GM23338 (cell line): ENCODE results near the gene MYORG. TPM values are rescaled to one million over a fixed set of nuclear protein-coding genes. Genes with fewer than 3 reads are reported as not detected.

Experiments used
- ATAC-seq: fragments of 200-7000 bp; cut with Tn5 transposase; 3 replicates; pipeline ENCODE4 v1.9.1; 2020
- DNase-seq: peaks from one replicate; pipeline ENCODE4 v3.0.0-alpha.2; 2015; ENCODE audit warnings: low spot score
- H2AFZ ChIP-seq: fragments of 200-600 bp; sonication (generic); 2 replicates; pipeline ENCODE4 v1.8.0; 2016; ENCODE audit warnings: antibody characterized with exemption, mild to moderate bottlenecking, moderate library complexity
- H3F3A ChIP-seq: fragments of 200-600 bp; sonication (generic); replicated peaks from 2 replicates; pipeline ENCODE4 v1.8.0; 2017; ENCODE audit warnings: antibody characterized with exemption, mixed run types, low read depth
- H3K27ac ChIP-seq: fragments of 200-600 bp; sonication (generic); 2 replicates; pipeline ENCODE4 v1.6.1; 2016; ENCODE audit warnings: low read depth
- H3K27me3 ChIP-seq: fragments of 200-600 bp; sonication (generic); 2 replicates; pipeline ENCODE4 v1.8.0; 2016; ENCODE audit warnings: mild to moderate bottlenecking, mixed run types, moderate library complexity; ENCODE audit not compliant: insufficient read depth
- H3K36me3 ChIP-seq: fragments of 200-600 bp; sonication (generic); 2 replicates; pipeline ENCODE4 v1.8.0; 2016; ENCODE audit warnings: mild to moderate bottlenecking; ENCODE audit not compliant: insufficient read depth
- H3K4me1 ChIP-seq: fragments of 200-600 bp; sonication (generic); 2 replicates; pipeline ENCODE4 v1.8.0; 2016; ENCODE audit warnings: mild to moderate bottlenecking, moderate library complexity; ENCODE audit not compliant: insufficient read depth
- H3K4me2 ChIP-seq: fragments of 200-600 bp; sonication (generic); 2 replicates; pipeline ENCODE4 v1.7.1; 2017; ENCODE audit warnings: mixed run types
- H3K4me3 ChIP-seq: fragments of 200-600 bp; sonication (generic); 2 replicates; pipeline ENCODE4 v1.6.1; 2016; ENCODE audit warnings: mixed run types
- H3K79me2 ChIP-seq: fragments of 200-600 bp; sonication (generic); replicated peaks from 2 replicates; pipeline ENCODE4 v1.8.0; 2017; ENCODE audit warnings: mild to moderate bottlenecking; ENCODE audit not compliant: insufficient read depth
- H3K9me2 ChIP-seq: fragments of 200-600 bp; sonication (generic); 2 replicates; pipeline ENCODE4 v1.8.0; 2017; ENCODE audit not compliant: insufficient read depth
- H4K20me1 ChIP-seq: fragments of 200-600 bp; sonication (generic); replicated peaks from 2 replicates; pipeline ENCODE4 v1.8.0; 2017; ENCODE audit warnings: mild to moderate bottlenecking; ENCODE audit not compliant: insufficient read depth
- H3K27ac Mint-ChIP-seq: 2 replicates; pipeline ENCODE4 v1.8.0; 2020; ENCODE audit warnings: inconsistent platforms, mild to moderate bottlenecking, moderate library complexity, mixed read lengths
- H3K27me3 Mint-ChIP-seq: 3 replicates; pipeline ENCODE4 v1.8.0; 2022; ENCODE audit warnings: low read depth, mild to moderate bottlenecking, moderate library complexity, mixed read lengths, inconsistent platforms; ENCODE audit not compliant: insufficient read depth, poor library complexity
- H3K36me3 Mint-ChIP-seq: 3 replicates; pipeline ENCODE4 v1.8.0; 2021; ENCODE audit warnings: low read depth, mild to moderate bottlenecking, inconsistent platforms, moderate library complexity, mixed read lengths
- H3K4me1 Mint-ChIP-seq: 3 replicates; pipeline ENCODE4 v1.8.0; 2020; ENCODE audit warnings: mild to moderate bottlenecking, inconsistent platforms, mixed read lengths
- H3K4me3 Mint-ChIP-seq: 3 replicates; pipeline ENCODE4 v1.8.0; 2021; ENCODE audit warnings: moderate library complexity, mild to moderate bottlenecking, inconsistent platforms, mixed read lengths
- H3K9me3 Mint-ChIP-seq: 3 replicates; pipeline ENCODE4 v1.8.0; 2020; ENCODE audit warnings: moderate library complexity, mild to moderate bottlenecking, inconsistent platforms, mixed read lengths
- CTCF ChIP-seq, 2 experiments: fragments of 200-600 bp in 1 of 2; sonication (generic) in 1 of 2; conservative IDR thresholded peaks; 2 replicates each; pipeline versions ENCODE4 v1.5.1 to v1.6.1; 2016 to 2017; ENCODE audit warnings: antibody characterized with exemption in 2 of 2, low read depth in 2 of 2, mild to moderate bottlenecking in 2 of 2, moderate library complexity in 1 of 2
- ETS1 ChIP-seq: IDR thresholded peaks from 2 replicates; pipeline ENCODE4 v1.6.1; 2016; ENCODE audit warnings: antibody characterized with exemption
- EZH2 ChIP-seq: fragments of 200-600 bp; sonication (generic); IDR thresholded peaks from one replicate; pipeline ENCODE4 v1.8.0; 2017; ENCODE audit warnings: antibody characterized with exemption, mild to moderate bottlenecking, low read depth; ENCODE audit not compliant: unreplicated experiment
- EZH2phosphoT487 ChIP-seq: fragments of 200-600 bp; sonication (generic); IDR thresholded peaks from one replicate; pipeline ENCODE4 v1.8.1; 2018; ENCODE audit warnings: antibody characterized with exemption; ENCODE audit not compliant: unreplicated experiment
- NANOG ChIP-seq: IDR thresholded peaks from 2 replicates; pipeline ENCODE4 v1.6.1; 2016; ENCODE audit warnings: antibody characterized with exemption, borderline replicate concordance
- POLR2AphosphoS5 ChIP-seq: IDR thresholded peaks from 2 replicates; pipeline ENCODE4 v1.6.1; 2016; ENCODE audit warnings: antibody characterized with exemption, low read depth
- REST ChIP-seq: IDR thresholded peaks from one replicate; pipeline ENCODE4 v1.6.1; 2018; ENCODE audit warnings: antibody characterized with exemption; ENCODE audit not compliant: unreplicated experiment
- STAT1 ChIP-seq: IDR thresholded peaks from one replicate; pipeline ENCODE4 v1.6.1; 2016; ENCODE audit warnings: antibody characterized with exemption; ENCODE audit not compliant: unreplicated experiment
- ZNF114 ChIP-seq: fragments of 250-450 bp; sonication (Bioruptor Pico); IDR thresholded peaks from 2 replicates; pipeline ENCODE4 v1.5.0; 2020; ENCODE audit warnings: mild to moderate bottlenecking, moderate library complexity
- ZNF331 ChIP-seq: fragments of 250-450 bp; sonication (Bioruptor Pico); IDR thresholded peaks from 2 replicates; pipeline ENCODE4 v1.5.0; 2020; ENCODE audit warnings: low read depth, mild to moderate bottlenecking, moderate library complexity
- ZNF462 ChIP-seq: fragments of 250-450 bp; sonication (Bioruptor Pico); IDR thresholded peaks from 2 replicates; pipeline ENCODE4 v1.5.0; 2020; ENCODE audit warnings: mild to moderate bottlenecking, moderate library complexity
- polyA plus RNA-seq: library from polyadenylated mRNA; unstranded; fragments of >200 nt; fragmentation: Nextera tagmentation; extraction: Ambion mirVana; gene quantifications from 2 replicates; pipeline ENCODE4 v1.2.1, GENCODE V29; 2016
- total RNA-seq: library from RNA; depleted of rRNA; stranded (reverse); fragments of >200 nt; shearing (Covaris generic); gene quantifications from 2 replicates; pipeline ENCODE4 v1.2.3, GENCODE V29; 2014

The MYORG gene
- total and polyA plus RNA-seq, 2 experiments from 2014 or later, result 1.5 to 7.3 TPM

- no peak overlapping the region for H3K27ac Mint-ChIP-seq
These were observed 22.2 kb upstream of the MYORG start for GRCh38 chr9:34398875-34399274.

More at GRCh38 chr9:34398875-34399274, 22.2 kb upstream of the MYORG start:
- peaks cover 3% of the 10 kb centered on the region for H3K27me3 Mint-ChIP-seq
- Histone ChIP-seq H3K79me2 (no peaks in the 10 kb centered on the region), H3F3A (no peaks in the 10 kb centered on the region), H3K4me2 (no peak overlapping the region), H4K20me1 (0 out of 2 replicates have a peak, but pooled peaks cover 4% of the 10 kb centered on the region), H3K36me3 (no peaks in the 10 kb centered on the region), H3K9me2 (no peaks in the 10 kb centered on the region), H3K4me1 (no peaks in the 10 kb centered on the region), H2AFZ (no peak overlapping the region), H3K4me3 (no peak overlapping the region), H3K27me3 (no peaks in the 10 kb centered on the region), H3K27ac (no peak overlapping the region)
- DNase-seq (no peak), ATAC-seq (no peak)
- H3K9me3 Mint-ChIP-seq, result no peaks in the 10 kb centered on the region
- no peak overlapping the region for H3K4me3 Mint-ChIP-seq
- H3K36me3 Mint-ChIP-seq, result no peaks in the 10 kb centered on the region
- TF ChIP-seq EZH2phosphoT487 (no peak), ZNF462 (no peak), ZNF114 (CRISPR knock-in tag) (no peak), EZH2 (no peak), ETS1 (no peak), STAT1 (no peak), REST (no peak), ZNF331 (CRISPR knock-in tag) (no peak), POLR2AphosphoS5 (no peak), NANOG (no peak), CTCF (conservative IDR thresholded peaks at IDR 0.05; ENCODE audit: low read depth in 2 of 2) (no peak)
- H3K4me1 Mint-ChIP-seq, result no peaks in the 10 kb centered on the region
